ENCODE measurements around the gene TBX20. TPM values are rescaled to one million over a fixed set of nuclear protein-coding genes. Genes with fewer than 3 reads are reported as not detected.

The TBX20 gene
- total and polyA plus RNA-seq, 2 of the 8 experiments (the other 6 are each of a cell fraction or from before 2014, with no cell fraction given) = 0.08 to 0.26 TPM

DNA sequence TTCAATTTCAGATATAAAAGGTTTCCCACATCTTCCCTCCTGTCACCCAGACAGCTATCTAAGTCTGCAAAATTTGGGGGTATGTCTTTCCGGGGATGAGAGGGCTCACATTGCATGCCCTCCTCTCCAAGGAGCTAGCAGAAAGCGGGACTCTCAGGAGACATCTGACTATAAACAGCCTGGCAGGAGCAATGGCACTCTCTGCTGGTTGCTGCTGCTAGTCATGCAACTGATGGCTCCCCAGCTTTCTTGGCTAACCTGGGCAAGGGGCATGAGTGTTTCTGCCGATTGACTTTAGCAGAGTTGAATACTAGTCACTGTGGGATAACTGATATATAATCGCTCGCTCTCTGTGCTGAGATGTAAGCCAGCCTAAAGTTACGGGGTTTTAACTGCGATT, 12.0 kb downstream of the TBX20 start (continued):
- TF ChIP-seq, protein P1, sequence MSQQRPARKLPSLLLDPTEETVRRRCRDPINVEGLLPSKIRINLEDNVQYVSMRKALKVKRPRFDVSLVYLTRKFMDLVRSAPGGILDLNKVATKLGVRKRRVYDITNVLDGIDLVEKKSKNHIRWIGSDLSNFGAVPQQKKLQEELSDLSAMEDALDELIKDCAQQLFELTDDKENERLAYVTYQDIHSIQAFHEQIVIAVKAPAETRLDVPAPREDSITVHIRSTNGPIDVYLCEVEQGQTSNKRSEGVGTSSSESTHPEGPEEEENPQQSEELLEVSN (IDR thresholded peaks at IDR 0.05) = no peak

Data from H1 (cell line).